SK-N-SH (cell line): ENCODE results near the gene CCDC80. TPM values are rescaled to one million over a fixed set of nuclear protein-coding genes. Genes with fewer than 3 reads are reported as not detected.

Source experiments
- CTCF ChIA-PET: fragments of 300-600, 350-600 bp; formaldehyde crosslinking; extraction: SDS; loops from one replicate; lab custom pipeline; 2021; lab: Yijun Ruan, JAX
- POLR2A ChIA-PET: fragments of 350-600 bp; sonication (Branson Sonifier 250); formaldehyde crosslinking; extraction: SDS; loops from one replicate; lab custom pipeline; 2020; ENCODE audit warnings: antibody characterized with exemption, inconsistent platforms; lab: Yijun Ruan, JAX
- DNase-seq: peaks from one replicate; pipeline ENCODE4 v3.0.0; 2012
- H2AFZ ChIP-seq: fragments of 200-600 bp; sonication (generic); 2 replicates; pipeline ENCODE4 v1.8.1; 2016; ENCODE audit warnings: antibody characterized with exemption, mild to moderate bottlenecking, low read depth
- H3F3A ChIP-seq: fragments of 200-600 bp; sonication (generic); replicated peaks from 2 replicates; pipeline ENCODE3; 2016; ENCODE audit warnings: antibody characterized with exemption, mild to moderate bottlenecking; ENCODE audit not compliant: insufficient read depth
- H3K27ac ChIP-seq, 2 experiments: fragments of 200-500 bp in 1 of 2; fragments of 200-600 bp in 1 of 2; sonication (Bioruptor generic) in 1 of 2; sonication (generic), shearing (Covaris generic) in 1 of 2; 2 replicates each; pipeline versions ENCODE4 v1.5.1 to v1.6.1; 2014 to 2016; ENCODE audit warnings: low read depth in 2 of 2, inconsistent platforms in 1 of 2, low read length in 1 of 2, mild to moderate bottlenecking in 1 of 2, mixed read lengths in 1 of 2
- H3K27me3 ChIP-seq: fragments of 200-600 bp; sonication (generic), shearing (Covaris generic); 2 replicates; pipeline ENCODE4 v1.6.1; 2016; ENCODE audit warnings: mixed run types; ENCODE audit not compliant: insufficient read depth
- H3K36me3 ChIP-seq, 2 experiments: fragments of 200-500 bp in 1 of 2; fragments of 200-600 bp in 1 of 2; sonication (Bioruptor generic) in 1 of 2; sonication (generic) in 1 of 2; replicated peaks in 1 of 2; 2 replicates each; pipeline versions ENCODE3 to v1.5.1; 2014 to 2016; ENCODE audit warnings: low read length in 1 of 2, mild to moderate bottlenecking in 1 of 2; ENCODE audit not compliant: insufficient read depth in 2 of 2, control insufficient read depth in 1 of 2
- H3K4me1 ChIP-seq, 2 experiments: fragments of 200-500 bp in 1 of 2; fragments of 200-600 bp in 1 of 2; sonication (Bioruptor generic) in 1 of 2; sonication (generic), shearing (Covaris generic) in 1 of 2; 2 replicates each; pipeline versions ENCODE4 v1.5.1 to v1.6.1; 2014 to 2016; ENCODE audit warnings: low read depth in 1 of 2, low read length in 1 of 2, mixed run types in 1 of 2; ENCODE audit not compliant: insufficient read depth in 2 of 2, control insufficient read depth in 1 of 2
- H3K4me2 ChIP-seq: fragments of 200-600 bp; sonication (generic), shearing (Covaris generic); 2 replicates; pipeline ENCODE4 v1.6.1; 2017; ENCODE audit warnings: mixed run types
- H3K4me3 ChIP-seq, 2 experiments: fragments of 200-500 bp in 1 of 2; fragments of 200-600 bp in 1 of 2; sonication (Bioruptor generic) in 1 of 2; sonication (generic), shearing (Covaris generic) in 1 of 2; 2 replicates each; pipeline versions ENCODE4 v1.5.1 to v1.8.1; 2014 to 2016; ENCODE audit warnings: low read depth in 2 of 2, inconsistent platforms in 1 of 2, low read length in 1 of 2, mild to moderate bottlenecking in 1 of 2, mixed read lengths in 1 of 2, moderate library complexity in 1 of 2
- H3K79me2 ChIP-seq: fragments of 200-600 bp; sonication (generic); 2 replicates; pipeline ENCODE4 v1.8.1; 2017; ENCODE audit warnings: mild to moderate bottlenecking; ENCODE audit not compliant: insufficient read depth
- H3K9ac ChIP-seq: fragments of 200-600 bp; sonication (generic); 2 replicates; pipeline ENCODE4 v1.6.1; 2017; ENCODE audit warnings: mixed run types
- H3K9me2 ChIP-seq: fragments of 200-600 bp; sonication (generic); 2 replicates; pipeline ENCODE4 v1.6.1; 2017; ENCODE audit warnings: mixed run types
- H3K9me3 ChIP-seq: fragments of 200-600 bp; sonication (generic); 2 replicates; pipeline ENCODE4 v1.6.1; 2017; ENCODE audit warnings: mixed run types, mild to moderate bottlenecking, moderate library complexity
- H4K20me1 ChIP-seq: fragments of 200-600 bp; sonication (generic); 2 replicates; pipeline ENCODE4 v1.6.1; 2017; ENCODE audit warnings: mild to moderate bottlenecking, mixed run types; ENCODE audit not compliant: insufficient read depth
- ELF1 ChIP-seq: IDR thresholded peaks from 2 replicates; pipeline ENCODE4 v1.4.0; 2012
- EP300 ChIP-seq, 2 experiments: IDR thresholded peaks; 2 replicates each; pipeline versions ENCODE4 v1.4.0 to v1.6.1; 2012; ENCODE audit warnings: borderline replicate concordance in 1 of 2, low read depth in 1 of 2, low read length in 1 of 2
- FOXM1 ChIP-seq: IDR thresholded peaks from 2 replicates; pipeline ENCODE4 v1.4.0; 2012; ENCODE audit warnings: low read depth, mild to moderate bottlenecking
- JUND ChIP-seq: IDR thresholded peaks from 2 replicates; pipeline ENCODE4 v1.4.0; 2012
- NRF1 ChIP-seq: IDR thresholded peaks from 2 replicates; pipeline ENCODE4 v1.6.1; 2012; ENCODE audit warnings: low read depth, mild to moderate bottlenecking, low read length
- POLR2AphosphoS5 ChIP-seq: IDR thresholded peaks from 2 replicates; pipeline ENCODE4 v1.6.1; 2012; ENCODE audit warnings: low read depth, low read length
- TCF12 ChIP-seq: IDR thresholded peaks from 2 replicates; pipeline ENCODE4 v1.4.0; 2012
- TEAD4 ChIP-seq: IDR thresholded peaks from 2 replicates; pipeline ENCODE4 v1.4.0; 2012; ENCODE audit warnings: mild to moderate bottlenecking, borderline replicate concordance; ENCODE audit not compliant: insufficient read depth
- WGBS: methylation state at CpG from one replicate; pipeline ENCODE4 v1.1.6; 2017; ENCODE audit warnings: low lambda C conversion rate; 5-methylcytosine and 5-hydroxymethylcytosine counted together
- polyA plus RNA-seq, 3 experiments: library from polyadenylated mRNA; depleted of rRNA; stranded (reverse); fragments of >200 nt; gene quantifications; 2 replicates each; pipeline ENCODE4 v1.2.3, GENCODE V29; 2012
- TF ChIP-seq, protein P1 (sequence below): IDR thresholded peaks from 2 replicates; pipeline ENCODE4; 2012
- TF ChIP-seq, protein P2 (sequence below): fragments of 150-350 bp; IDR thresholded peaks from 2 replicates; pipeline ENCODE4 v1.6.1; 2016; ENCODE audit warnings: mild to moderate bottlenecking, low read depth, low read length
- TF ChIP-seq, protein P3 (sequence below): IDR thresholded peaks from 2 replicates; pipeline ENCODE4 v1.4.0; 2012; ENCODE audit warnings: low read depth, borderline replicate concordance

CCDC80 gene
- polyA plus RNA-seq, 1 of the 3 experiments (the other 2 are of a cell fraction): 83.4 TPM

DNA sequence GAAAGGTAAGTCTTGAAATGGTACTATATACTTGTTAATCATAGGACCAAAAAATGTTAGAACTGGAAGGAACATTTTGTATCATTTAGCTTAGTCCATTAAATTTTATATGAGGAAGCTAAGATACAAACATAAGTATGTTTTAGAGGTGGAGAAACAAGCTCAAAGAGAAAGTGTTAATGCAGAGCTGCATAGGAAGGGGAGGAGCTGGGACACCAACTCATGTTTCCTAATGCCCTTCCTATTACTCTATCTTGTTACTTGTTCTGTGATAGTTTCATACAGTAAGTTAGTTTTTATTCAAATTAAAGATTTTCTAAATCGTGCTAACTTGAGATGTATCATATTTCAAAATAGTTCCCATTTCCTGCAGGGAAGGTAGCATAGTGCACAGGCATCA lies 71.7 kb downstream of the CCDC80 start:
- no peak for DNase-seq
- TF ChIP-seq NRF1: no peak
- no peak for TF ChIP-seq TEAD4
- TF ChIP-seq ELF1: no peak
- no peak for TF ChIP-seq FOXM1
- H3K4me1 ChIP-seq: no peaks in the 10 kb centered on the region
- H3K36me3 ChIP-seq: peaks cover 40 to 53% of the 10 kb centered on the region in 2 experiments
- no peak overlapping the region for H3K4me2 ChIP-seq
- peaks cover 6% of the 10 kb centered on the region for H3F3A ChIP-seq
- WGBS: 38% methylated on average over 1 of the region's 1 CpG
- no peak overlapping the region for H3K9ac ChIP-seq
- POLR2A ChIA-PET: no interaction called here
- no peaks in the 10 kb centered on the region for H3K27me3 ChIP-seq
- H4K20me1 ChIP-seq: no peaks in the 10 kb centered on the region
- H3K27ac ChIP-seq: no peak overlapping the region
- no peaks in the 10 kb centered on the region for H3K9me2 ChIP-seq
- no peaks in the 10 kb centered on the region; the same call in 1 of the 2 replicates for H3K79me2 ChIP-seq
- no peak overlapping the region for H3K4me3 ChIP-seq
- CTCF ChIA-PET: interaction anchor here (1.6 to 2.1 kb wide), 3 partner anchors 9 to 276 kb away, joined by 4 to 18 read pairs (median 7); partner anchors contain the start of gene SLC9C1
- no peak overlapping the region for H2AFZ ChIP-seq
- no peaks in the 10 kb centered on the region for H3K9me3 ChIP-seq

DNA sequence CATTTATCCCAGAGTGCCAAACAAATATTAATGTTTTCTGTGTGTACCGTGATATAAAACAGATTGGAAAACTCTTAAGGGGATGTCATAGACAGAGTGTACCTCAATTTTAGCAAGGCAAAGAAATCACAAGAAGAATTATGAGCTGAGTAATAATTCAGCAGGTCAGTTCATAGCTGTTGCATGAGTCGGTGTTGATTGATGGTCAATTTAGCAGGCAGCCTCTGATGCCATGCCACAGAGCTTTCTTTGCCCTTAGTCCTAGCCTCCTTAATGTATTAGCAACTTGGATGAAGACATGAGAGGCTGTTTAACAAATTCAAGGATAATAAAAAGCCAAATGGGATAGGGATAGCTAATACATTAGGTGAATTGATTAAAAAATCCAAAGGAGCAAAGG lies 72.3 kb downstream of the CCDC80 start:
- Histone ChIP-seq H2AFZ (no peak overlapping the region), H3K4me3 (no peak overlapping the region), H3K4me1 (no peaks in the 10 kb centered on the region; a peak in 1 of 4 replicates), H3K9ac (no peak overlapping the region), H4K20me1 (no peaks in the 10 kb centered on the region), H3K4me2 (no peak overlapping the region), H3K9me2 (no peaks in the 10 kb centered on the region), H3K27ac (no peak overlapping the region), H3K27me3 (no peaks in the 10 kb centered on the region), H3K79me2 (peaks cover under 1% of the 10 kb centered on the region), H3F3A (peaks cover 6% of the 10 kb centered on the region), H3K36me3 (peaks cover 34 to 47% of the 10 kb centered on the region in 2 experiments), H3K9me3 (no peaks in the 10 kb centered on the region)
- ChIA-PET POLR2A (interaction anchor here (0.6 kb wide), 1 partner anchor 427 kb away, joined by 3 read pairs; no protein-coding TSS in a partner anchor), CTCF (interaction anchor here (0.6 to 2.1 kb wide), 4 partner anchors 9 to 275 kb away, joined by 3 to 18 read pairs (median 6); partner anchors contain the start of gene SLC9C1)
- DNase-seq: no peak
- TF ChIP-seq JUND: peak; percentile 56
- TF ChIP-seq TCF12: peak; percentile 14; the same call in 1 of the 2 replicates
- TF ChIP-seq EP300 (IDR thresholded peaks at IDR 0.05; ENCODE audit: borderline replicate concordance in 1 of 2, low read depth in 1 of 2, low read length in 1 of 2): peak in 1 of 2 experiments; percentile 8; a peak in 1 of 4 replicates
- TF ChIP-seq, protein P1, sequence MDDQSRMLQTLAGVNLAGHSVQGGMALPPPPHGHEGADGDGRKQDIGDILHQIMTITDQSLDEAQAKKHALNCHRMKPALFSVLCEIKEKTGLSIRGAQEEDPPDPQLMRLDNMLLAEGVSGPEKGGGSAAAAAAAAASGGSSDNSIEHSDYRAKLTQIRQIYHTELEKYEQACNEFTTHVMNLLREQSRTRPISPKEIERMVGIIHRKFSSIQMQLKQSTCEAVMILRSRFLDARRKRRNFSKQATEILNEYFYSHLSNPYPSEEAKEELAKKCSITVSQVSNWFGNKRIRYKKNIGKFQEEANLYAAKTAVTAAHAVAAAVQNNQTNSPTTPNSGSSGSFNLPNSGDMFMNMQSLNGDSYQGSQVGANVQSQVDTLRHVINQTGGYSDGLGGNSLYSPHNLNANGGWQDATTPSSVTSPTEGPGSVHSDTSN: peak; percentile 79
- TF ChIP-seq POLR2AphosphoS5: no peak
- TF ChIP-seq, protein P2, sequence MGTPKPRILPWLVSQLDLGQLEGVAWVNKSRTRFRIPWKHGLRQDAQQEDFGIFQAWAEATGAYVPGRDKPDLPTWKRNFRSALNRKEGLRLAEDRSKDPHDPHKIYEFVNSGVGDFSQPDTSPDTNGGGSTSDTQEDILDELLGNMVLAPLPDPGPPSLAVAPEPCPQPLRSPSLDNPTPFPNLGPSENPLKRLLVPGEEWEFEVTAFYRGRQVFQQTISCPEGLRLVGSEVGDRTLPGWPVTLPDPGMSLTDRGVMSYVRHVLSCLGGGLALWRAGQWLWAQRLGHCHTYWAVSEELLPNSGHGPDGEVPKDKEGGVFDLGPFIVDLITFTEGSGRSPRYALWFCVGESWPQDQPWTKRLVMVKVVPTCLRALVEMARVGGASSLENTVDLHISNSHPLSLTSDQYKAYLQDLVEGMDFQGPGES: no peak
- TF ChIP-seq, protein P3, sequence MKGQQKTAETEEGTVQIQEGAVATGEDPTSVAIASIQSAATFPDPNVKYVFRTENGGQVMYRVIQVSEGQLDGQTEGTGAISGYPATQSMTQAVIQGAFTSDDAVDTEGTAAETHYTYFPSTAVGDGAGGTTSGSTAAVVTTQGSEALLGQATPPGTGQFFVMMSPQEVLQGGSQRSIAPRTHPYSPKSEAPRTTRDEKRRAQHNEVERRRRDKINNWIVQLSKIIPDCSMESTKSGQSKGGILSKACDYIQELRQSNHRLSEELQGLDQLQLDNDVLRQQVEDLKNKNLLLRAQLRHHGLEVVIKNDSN: no peak
- 91% methylated on average over 2 of the region's 2 CpGs for WGBS
